ENCODE measurements around the gene TXLNA. TPM values are rescaled to one million over a fixed set of nuclear protein-coding genes. Genes with fewer than 3 reads are reported as not detected.

TXLNA gene
- total RNA-seq, 2 donors from 2014 or later, result 97.1 to 113 TPM

Other genes with a start within 250 kb of the TXLNA start
- gene PTP4A2, start 241.3 kb upstream of the TXLNA start, total RNA-seq, result 100 to 1,000 TPM; 437 to 541 TPM
- 100 to 1,000 TPM; 138 to 156 TPM for gene KHDRBS1, start 165.8 kb upstream of the TXLNA start, total RNA-seq
- 10 to 100 TPM; 28.4 to 38.0 TPM for gene TMEM39B, start 106.7 kb upstream of the TXLNA start, total RNA-seq
- 10 to 100 TPM; 63.3 to 65.8 TPM for gene KPNA6, start 71.6 kb upstream of the TXLNA start, total RNA-seq
- gene CCDC28B, start 20.9 kb downstream of the TXLNA start, total RNA-seq, result 10 to 100 TPM; 20.0 to 24.6 TPM
- 1 to 10 TPM; 3.7 to 4.6 TPM for gene IQCC, start 26.0 kb downstream of the TXLNA start, total RNA-seq
- under 1 TPM in 1 of 2 donors, not detected in 1; 0.21 TPM for gene DCDC2B, start 29.4 kb downstream of the TXLNA start, total RNA-seq
- gene TMEM234, start 42.7 kb downstream of the TXLNA start, total RNA-seq, result 10 to 100 TPM in 1 of 2 donors, 1 to 10 TPM in 1; 9.8 to 10.5 TPM
- 100 to 1,000 TPM; 241 to 276 TPM for gene EIF3I, start 42.7 kb downstream of the TXLNA start, total RNA-seq
- gene FAM167B, start 67.5 kb downstream of the TXLNA start, total RNA-seq, result 1 to 10 TPM; 1.6 to 1.9 TPM
- 100 to 1,000 TPM; 227 to 254 TPM for gene LCK, start 71.6 kb downstream of the TXLNA start, total RNA-seq
- gene HDAC1, start 112.4 kb downstream of the TXLNA start, total RNA-seq, result 100 to 1,000 TPM; 149 to 157 TPM
- gene MARCKSL1, start 156.6 kb downstream of the TXLNA start, total RNA-seq, result 10 to 100 TPM; 12.3 to 14.9 TPM
- 10 to 100 TPM in 1 of 2 donors, 1 to 10 TPM in 1; 9.2 to 14.0 TPM for gene FAM229A, start 182.8 kb downstream of the TXLNA start, total RNA-seq
- 1 to 10 TPM; 1.2 to 1.9 TPM for gene TSSK3, start 182.9 kb downstream of the TXLNA start, total RNA-seq
- 10 to 100 TPM; 50.6 to 67.7 TPM for gene BSDC1, start 214.8 kb downstream of the TXLNA start, total RNA-seq